SJCRH30 (cell line): ENCODE measurements around the gene MOB3B. TPM values are rescaled to one million over a fixed set of nuclear protein-coding genes. Genes with fewer than 3 reads are reported as not detected.
A peak's percentile ranks its signal among the peaks of the same experiment; 100 is the strongest.
"Not testable (repeated sequence)": the region's sequence is repeated elsewhere in the genome, so short reads cannot be mapped to it uniquely, and the experiment has no call there.

Experiments
- DNase-seq, 2 experiments: peaks; one replicate each; pipeline ENCODE4 v3.0.0-alpha.2; 2015 to 2020
- H3K27ac ChIP-seq: fragments of 250-450 bp; sonication (Bioruptor Pico); 2 replicates; pipeline ENCODE4 v1.5.1; 2020; ENCODE audit warnings: mild to moderate bottlenecking, moderate library complexity
- H3K27me3 ChIP-seq: fragments of 250-450 bp; sonication (Bioruptor Pico); 2 replicates; pipeline ENCODE4 v1.5.1; 2020; ENCODE audit warnings: mild to moderate bottlenecking, moderate library complexity
- H3K36me3 ChIP-seq: fragments of 250-450 bp; sonication (Bioruptor Pico); 2 replicates; pipeline ENCODE4 v1.5.1; 2020; ENCODE audit warnings: mild to moderate bottlenecking, moderate library complexity
- H3K4me1 ChIP-seq: fragments of 250-450 bp; sonication (Bioruptor Pico); 2 replicates; pipeline ENCODE4 v1.5.1; 2020; ENCODE audit warnings: mild to moderate bottlenecking, moderate library complexity
- H3K4me3 ChIP-seq: fragments of 250-450 bp; sonication (Bioruptor Pico); 2 replicates; pipeline ENCODE4 v1.5.1; 2020; ENCODE audit warnings: mild to moderate bottlenecking, moderate library complexity
- H3K9me3 ChIP-seq: fragments of 250-450 bp; sonication (Bioruptor Pico); replicated peaks from 2 replicates; pipeline ENCODE4 v1.5.1; 2020; ENCODE audit warnings: mild to moderate bottlenecking, moderate library complexity
- total RNA-seq: library from RNA; depleted of rRNA; stranded (reverse); fragments of >200 nt; shearing (Covaris generic); gene quantifications from 2 replicates; pipeline ENCODE4 v1.2.3, GENCODE V29; 2014

Gene MOB3B
- total RNA-seq, 1 experiment from 2014 or later, result 0.34 TPM

- Histone ChIP-seq H3K4me1 (no peaks in the 10 kb centered on the region), H3K36me3 (no peaks in the 10 kb centered on the region), H3K27me3 (no peaks in the 10 kb centered on the region), H3K4me3 (no peak overlapping the region), H3K27ac (no peak overlapping the region), H3K9me3 (no peaks in the 10 kb centered on the region)
- DNase-seq, result no peak
Observed at GRCh38 chr9:27425827-27426510, 103.6 kb downstream of the MOB3B start.

- no peaks in the 10 kb centered on the region for H3K36me3 ChIP-seq
- H3K27me3 ChIP-seq, result no peaks in the 10 kb centered on the region
- DNase-seq, result no peak
- no peaks in the 10 kb centered on the region for H3K9me3 ChIP-seq
- H3K27ac ChIP-seq, result no peak overlapping the region
- no peak overlapping the region for H3K4me3 ChIP-seq
- H3K4me1 ChIP-seq, result no peaks in the 10 kb centered on the region
Observed at GRCh38 chr9:27423915-27424710, 105.5 kb downstream of the MOB3B start.

GRCh38 chr9:27422279-27422834, 107.3 kb downstream of the MOB3B start:
- Histone ChIP-seq H3K4me1 (no peaks in the 10 kb centered on the region), H3K27me3 (no peaks in the 10 kb centered on the region), H3K36me3 (no peaks in the 10 kb centered on the region), H3K27ac (no peak overlapping the region), H3K4me3 (no peak overlapping the region), H3K9me3 (no peaks in the 10 kb centered on the region)
- DNase-seq, result no peak

GRCh38 chr9:27421577-27421976, 108.0 kb downstream of the MOB3B start:
- DNase-seq, result no peak
- H3K27ac ChIP-seq, result no peak overlapping the region
- no peak overlapping the region for H3K4me3 ChIP-seq

GRCh38 chr9:27419558-27419957, 110.1 kb downstream of the MOB3B start:
- not testable (repeated sequence) for H3K36me3 ChIP-seq, H3K4me3 ChIP-seq, DNase-seq, H3K27ac ChIP-seq, H3K9me3 ChIP-seq, H3K4me1 ChIP-seq, H3K27me3 ChIP-seq

More at GRCh38 chr9:27421577-27421976, 108.0 kb downstream of the MOB3B start:
- Histone ChIP-seq H3K27me3 (no peaks in the 10 kb centered on the region), H3K36me3 (no peaks in the 10 kb centered on the region), H3K4me1 (no peaks in the 10 kb centered on the region), H3K9me3 (no peaks in the 10 kb centered on the region)

- no peak overlapping the region for H3K27ac ChIP-seq
- H3K27me3 ChIP-seq, result no peaks in the 10 kb centered on the region
- DNase-seq, result peak; percentile 19 to 52
- no peaks in the 10 kb centered on the region for H3K9me3 ChIP-seq
- H3K4me1 ChIP-seq, result no peaks in the 10 kb centered on the region
- no peak overlapping the region for H3K4me3 ChIP-seq
- H3K36me3 ChIP-seq, result no peaks in the 10 kb centered on the region
Observed at GRCh38 chr9:27414220-27414761, 115.3 kb downstream of the MOB3B start.

GRCh38 chr9:27413511-27414219, 115.9 kb downstream of the MOB3B start:
- no peaks in the 10 kb centered on the region for H3K27me3 ChIP-seq
- no peak overlapping the region for H3K27ac ChIP-seq
- H3K4me1 ChIP-seq, result no peaks in the 10 kb centered on the region
- no peaks in the 10 kb centered on the region for H3K9me3 ChIP-seq
- H3K36me3 ChIP-seq, result no peaks in the 10 kb centered on the region
- H3K4me3 ChIP-seq, result no peak overlapping the region
- no peak for DNase-seq

GRCh38 chr9:27412963-27413362, 116.7 kb downstream of the MOB3B start:
- Histone ChIP-seq H3K27ac (no peak overlapping the region), H3K9me3 (no peaks in the 10 kb centered on the region), H3K36me3 (no peaks in the 10 kb centered on the region), H3K4me3 (no peak overlapping the region), H3K4me1 (no peaks in the 10 kb centered on the region), H3K27me3 (no peaks in the 10 kb centered on the region)
- no peak for DNase-seq

GRCh38 chr9:27412081-27412480, 117.5 kb downstream of the MOB3B start:
- no peaks in the 10 kb centered on the region for H3K27me3 ChIP-seq
- H3K4me3 ChIP-seq, result no peak overlapping the region
- no peaks in the 10 kb centered on the region for H3K4me1 ChIP-seq
- no peaks in the 10 kb centered on the region for H3K36me3 ChIP-seq
- no peaks in the 10 kb centered on the region for H3K9me3 ChIP-seq
- no peak overlapping the region for H3K27ac ChIP-seq
- DNase-seq, result no peak

- Histone ChIP-seq H3K4me3 (no peak overlapping the region), H3K9me3 (no peaks in the 10 kb centered on the region), H3K36me3 (no peaks in the 10 kb centered on the region), H3K4me1 (no peaks in the 10 kb centered on the region), H3K27ac (no peak overlapping the region), H3K27me3 (no peaks in the 10 kb centered on the region)
- no peak for DNase-seq
Observed at GRCh38 chr9:27408482-27408881, 121.1 kb downstream of the MOB3B start.

- Histone ChIP-seq H3K9me3 (no peaks in the 10 kb centered on the region), H3K36me3 (no peaks in the 10 kb centered on the region), H3K27ac (no peak overlapping the region), H3K4me3 (no peak overlapping the region), H3K4me1 (no peaks in the 10 kb centered on the region), H3K27me3 (no peaks in the 10 kb centered on the region)
- no peak for DNase-seq
Observed at GRCh38 chr9:27408001-27408400, 121.6 kb downstream of the MOB3B start.

GRCh38 chr9:27407491-27407890, 122.1 kb downstream of the MOB3B start:
- Histone ChIP-seq H3K27me3 (no peaks in the 10 kb centered on the region), H3K9me3 (no peaks in the 10 kb centered on the region), H3K27ac (no peak overlapping the region), H3K36me3 (no peaks in the 10 kb centered on the region), H3K4me1 (no peaks in the 10 kb centered on the region), H3K4me3 (no peak overlapping the region)
- no peak for DNase-seq

GRCh38 chr9:27404661-27405060, 125.0 kb downstream of the MOB3B start:
- H3K9me3 ChIP-seq, result no peaks in the 10 kb centered on the region
- no peak overlapping the region for H3K4me3 ChIP-seq
- H3K27ac ChIP-seq, result no peak overlapping the region
- H3K27me3 ChIP-seq, result no peaks in the 10 kb centered on the region
- no peaks in the 10 kb centered on the region for H3K36me3 ChIP-seq
- no peak for DNase-seq
- H3K4me1 ChIP-seq, result no peaks in the 10 kb centered on the region

GRCh38 chr9:27402626-27403025, 127.0 kb downstream of the MOB3B start:
- H3K4me1 ChIP-seq, result no peaks in the 10 kb centered on the region
- H3K36me3 ChIP-seq, result no peaks in the 10 kb centered on the region
- no peak overlapping the region for H3K27ac ChIP-seq
- no peaks in the 10 kb centered on the region for H3K9me3 ChIP-seq
- no peak overlapping the region for H3K4me3 ChIP-seq
- no peak for DNase-seq
- no peaks in the 10 kb centered on the region for H3K27me3 ChIP-seq
